ENCODE measurements around the gene MAL.

DNA sequence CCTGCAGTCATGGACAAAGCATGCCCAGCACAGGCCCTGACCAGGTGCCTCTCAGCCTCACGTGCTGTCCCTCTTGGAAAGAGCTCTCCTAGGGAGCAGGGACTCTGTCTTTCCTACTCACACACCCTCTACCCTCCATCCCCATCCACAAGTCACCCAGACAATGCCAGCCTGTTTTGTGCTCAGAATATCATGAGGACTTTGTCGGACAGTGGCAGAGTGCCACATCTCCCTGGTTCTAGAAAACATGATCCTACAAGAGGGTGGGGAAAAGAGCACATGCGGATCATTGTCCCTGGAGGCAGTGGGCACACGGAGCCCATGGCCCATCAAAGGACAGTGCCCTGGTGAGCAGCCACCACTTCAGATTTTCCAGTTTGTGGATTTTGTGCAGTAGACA lies 3.7 kb upstream of the MAL start:
- TF ChIP-seq FOXP1 (IDR thresholded peaks at IDR 0.05) (no peak), FOXP1 (CRISPR knock-in tag; IDR thresholded peaks at IDR 0.05) (no peak), KDM3A (CRISPR knock-in tag; IDR thresholded peaks at IDR 0.05; ENCODE audit: low read depth) (no peak), ZNF263 (CRISPR knock-in tag; IDR thresholded peaks at IDR 0.05) (no peak), ZSCAN30 (CRISPR knock-in tag; IDR thresholded peaks at IDR 0.05) (no peak), ZNF558 (CRISPR knock-in tag; IDR thresholded peaks at IDR 0.05; ENCODE audit: borderline replicate concordance) (no peak), TRIM24 (CRISPR knock-in tag; IDR thresholded peaks at IDR 0.05) (no peak), SRF (IDR thresholded peaks at IDR 0.05; ENCODE audit: low read depth, low read length) (no peak), SMAD3 (CRISPR knock-in tag; IDR thresholded peaks at IDR 0.05) (no peak)
- TF ChIP-seq, protein P1, sequence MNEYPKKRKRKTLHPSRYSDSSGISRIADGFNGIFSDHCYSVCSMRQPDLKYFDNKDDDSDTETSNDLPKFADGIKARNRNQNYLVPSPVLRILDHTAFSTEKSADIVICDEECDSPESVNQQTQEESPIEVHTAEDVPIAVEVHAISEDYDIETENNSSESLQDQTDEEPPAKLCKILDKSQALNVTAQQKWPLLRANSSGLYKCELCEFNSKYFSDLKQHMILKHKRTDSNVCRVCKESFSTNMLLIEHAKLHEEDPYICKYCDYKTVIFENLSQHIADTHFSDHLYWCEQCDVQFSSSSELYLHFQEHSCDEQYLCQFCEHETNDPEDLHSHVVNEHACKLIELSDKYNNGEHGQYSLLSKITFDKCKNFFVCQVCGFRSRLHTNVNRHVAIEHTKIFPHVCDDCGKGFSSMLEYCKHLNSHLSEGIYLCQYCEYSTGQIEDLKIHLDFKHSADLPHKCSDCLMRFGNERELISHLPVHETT (CRISPR knock-in tag; conservative IDR thresholded peaks at IDR 0.05): no peak
- TF ChIP-seq, protein P2, sequence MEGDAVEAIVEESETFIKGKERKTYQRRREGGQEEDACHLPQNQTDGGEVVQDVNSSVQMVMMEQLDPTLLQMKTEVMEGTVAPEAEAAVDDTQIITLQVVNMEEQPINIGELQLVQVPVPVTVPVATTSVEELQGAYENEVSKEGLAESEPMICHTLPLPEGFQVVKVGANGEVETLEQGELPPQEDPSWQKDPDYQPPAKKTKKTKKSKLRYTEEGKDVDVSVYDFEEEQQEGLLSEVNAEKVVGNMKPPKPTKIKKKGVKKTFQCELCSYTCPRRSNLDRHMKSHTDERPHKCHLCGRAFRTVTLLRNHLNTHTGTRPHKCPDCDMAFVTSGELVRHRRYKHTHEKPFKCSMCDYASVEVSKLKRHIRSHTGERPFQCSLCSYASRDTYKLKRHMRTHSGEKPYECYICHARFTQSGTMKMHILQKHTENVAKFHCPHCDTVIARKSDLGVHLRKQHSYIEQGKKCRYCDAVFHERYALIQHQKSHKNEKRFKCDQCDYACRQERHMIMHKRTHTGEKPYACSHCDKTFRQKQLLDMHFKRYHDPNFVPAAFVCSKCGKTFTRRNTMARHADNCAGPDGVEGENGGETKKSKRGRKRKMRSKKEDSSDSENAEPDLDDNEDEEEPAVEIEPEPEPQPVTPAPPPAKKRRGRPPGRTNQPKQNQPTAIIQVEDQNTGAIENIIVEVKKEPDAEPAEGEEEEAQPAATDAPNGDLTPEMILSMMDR (CRISPR knock-in tag; IDR thresholded peaks at IDR 0.05): no peak
- TF ChIP-seq, protein P3, sequence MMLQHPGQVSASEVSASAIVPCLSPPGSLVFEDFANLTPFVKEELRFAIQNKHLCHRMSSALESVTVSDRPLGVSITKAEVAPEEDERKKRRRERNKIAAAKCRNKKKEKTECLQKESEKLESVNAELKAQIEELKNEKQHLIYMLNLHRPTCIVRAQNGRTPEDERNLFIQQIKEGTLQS (CRISPR knock-in tag; IDR thresholded peaks at IDR 0.05): no peak
- TF ChIP-seq, protein P4, sequence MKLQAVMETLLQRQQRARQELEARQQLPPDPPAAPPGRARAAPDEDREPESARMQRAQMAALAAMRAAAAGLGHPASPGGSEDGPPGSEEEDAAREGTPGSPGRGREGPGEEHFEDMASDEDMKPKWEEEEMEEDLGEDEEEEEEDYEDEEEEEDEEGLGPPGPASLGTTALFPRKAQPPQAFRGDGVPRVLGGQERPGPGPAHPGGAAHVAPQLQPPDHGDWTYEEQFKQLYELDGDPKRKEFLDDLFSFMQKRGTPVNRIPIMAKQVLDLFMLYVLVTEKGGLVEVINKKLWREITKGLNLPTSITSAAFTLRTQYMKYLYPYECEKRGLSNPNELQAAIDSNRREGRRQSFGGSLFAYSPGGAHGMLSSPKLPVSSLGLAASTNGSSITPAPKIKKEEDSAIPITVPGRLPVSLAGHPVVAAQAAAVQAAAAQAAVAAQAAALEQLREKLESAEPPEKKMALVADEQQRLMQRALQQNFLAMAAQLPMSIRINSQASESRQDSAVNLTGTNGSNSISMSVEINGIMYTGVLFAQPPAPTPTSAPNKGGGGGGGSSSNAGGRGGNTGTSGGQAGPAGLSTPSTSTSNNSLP (IDR thresholded peaks at IDR 0.05; ENCODE audit: low read depth, low read length): no peak
- TF ChIP-seq, protein P5, sequence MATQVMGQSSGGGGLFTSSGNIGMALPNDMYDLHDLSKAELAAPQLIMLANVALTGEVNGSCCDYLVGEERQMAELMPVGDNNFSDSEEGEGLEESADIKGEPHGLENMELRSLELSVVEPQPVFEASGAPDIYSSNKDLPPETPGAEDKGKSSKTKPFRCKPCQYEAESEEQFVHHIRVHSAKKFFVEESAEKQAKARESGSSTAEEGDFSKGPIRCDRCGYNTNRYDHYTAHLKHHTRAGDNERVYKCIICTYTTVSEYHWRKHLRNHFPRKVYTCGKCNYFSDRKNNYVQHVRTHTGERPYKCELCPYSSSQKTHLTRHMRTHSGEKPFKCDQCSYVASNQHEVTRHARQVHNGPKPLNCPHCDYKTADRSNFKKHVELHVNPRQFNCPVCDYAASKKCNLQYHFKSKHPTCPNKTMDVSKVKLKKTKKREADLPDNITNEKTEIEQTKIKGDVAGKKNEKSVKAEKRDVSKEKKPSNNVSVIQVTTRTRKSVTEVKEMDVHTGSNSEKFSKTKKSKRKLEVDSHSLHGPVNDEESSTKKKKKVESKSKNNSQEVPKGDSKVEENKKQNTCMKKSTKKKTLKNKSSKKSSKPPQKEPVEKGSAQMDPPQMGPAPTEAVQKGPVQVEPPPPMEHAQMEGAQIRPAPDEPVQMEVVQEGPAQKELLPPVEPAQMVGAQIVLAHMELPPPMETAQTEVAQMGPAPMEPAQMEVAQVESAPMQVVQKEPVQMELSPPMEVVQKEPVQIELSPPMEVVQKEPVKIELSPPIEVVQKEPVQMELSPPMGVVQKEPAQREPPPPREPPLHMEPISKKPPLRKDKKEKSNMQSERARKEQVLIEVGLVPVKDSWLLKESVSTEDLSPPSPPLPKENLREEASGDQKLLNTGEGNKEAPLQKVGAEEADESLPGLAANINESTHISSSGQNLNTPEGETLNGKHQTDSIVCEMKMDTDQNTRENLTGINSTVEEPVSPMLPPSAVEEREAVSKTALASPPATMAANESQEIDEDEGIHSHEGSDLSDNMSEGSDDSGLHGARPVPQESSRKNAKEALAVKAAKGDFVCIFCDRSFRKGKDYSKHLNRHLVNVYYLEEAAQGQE (IDR thresholded peaks at IDR 0.05; ENCODE audit: borderline replicate concordance in 1 of 2, low read depth in 1 of 2, low read length in 2 of 2): no peak

Measured in HepG2 (cell line).